SIG-M5 treated with dmso at 0.1 percent for 504 hours (cell line): ENCODE measurements around the gene ADM.

ENCODE experiments used
- DNase-seq: peaks from one replicate; lab custom pipeline; 2025; ENCODE audit not compliant: unreplicated experiment; lab: John Stamatoyannopoulos, UW

The ADM gene

DNA sequence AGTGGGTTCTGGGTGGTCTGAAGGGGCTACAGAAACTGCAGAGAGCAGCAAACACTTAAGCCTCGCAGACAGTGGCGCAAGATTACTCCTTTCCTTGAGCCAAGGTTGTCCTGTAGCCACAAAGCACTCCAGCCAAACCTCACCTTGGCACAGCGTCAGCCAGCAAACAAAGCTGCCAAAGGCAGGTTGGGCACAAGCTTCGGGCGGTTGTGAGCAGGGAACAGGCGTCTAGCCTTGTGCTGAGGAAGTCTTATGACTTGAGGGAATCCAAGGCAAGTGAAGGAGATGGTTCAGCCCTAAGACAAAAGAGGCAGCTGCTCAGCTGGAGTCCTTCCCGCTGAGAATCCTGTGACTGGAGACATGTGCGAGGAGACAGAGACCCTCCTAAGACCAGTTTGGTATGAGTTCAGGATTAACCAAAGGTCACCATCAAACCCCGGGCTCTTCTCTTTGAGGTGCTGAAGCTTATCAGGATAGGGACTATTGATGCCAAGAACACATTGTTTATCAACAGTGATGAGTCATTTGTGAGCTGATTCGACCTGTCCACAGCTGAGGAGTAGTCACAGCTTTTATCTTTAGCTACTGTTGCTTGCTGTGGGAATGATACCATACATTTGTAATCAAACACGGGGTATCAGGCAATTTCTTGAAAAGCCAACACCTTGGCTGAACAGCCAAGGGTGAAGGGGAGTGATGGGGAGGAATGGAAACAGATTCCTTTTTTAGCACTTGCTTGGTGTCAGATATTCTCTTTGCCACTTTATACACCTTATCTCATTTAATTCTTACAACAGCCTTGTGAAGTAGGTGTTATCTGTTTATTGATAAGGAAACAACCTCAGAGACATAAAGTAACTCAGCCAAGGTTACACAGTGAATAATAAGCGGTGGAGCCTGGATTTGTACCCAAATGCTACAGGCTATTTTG, 4.6 kb downstream of the ADM start:
- DNase-seq, result no peak

- no peak for DNase-seq
Observed at GRCh38 chr11:10310301-10310841, 5.5 kb downstream of the ADM start.

GRCh38 chr11:10311802-10312201, 6.9 kb downstream of the ADM start:
- no peak for DNase-seq

DNA sequence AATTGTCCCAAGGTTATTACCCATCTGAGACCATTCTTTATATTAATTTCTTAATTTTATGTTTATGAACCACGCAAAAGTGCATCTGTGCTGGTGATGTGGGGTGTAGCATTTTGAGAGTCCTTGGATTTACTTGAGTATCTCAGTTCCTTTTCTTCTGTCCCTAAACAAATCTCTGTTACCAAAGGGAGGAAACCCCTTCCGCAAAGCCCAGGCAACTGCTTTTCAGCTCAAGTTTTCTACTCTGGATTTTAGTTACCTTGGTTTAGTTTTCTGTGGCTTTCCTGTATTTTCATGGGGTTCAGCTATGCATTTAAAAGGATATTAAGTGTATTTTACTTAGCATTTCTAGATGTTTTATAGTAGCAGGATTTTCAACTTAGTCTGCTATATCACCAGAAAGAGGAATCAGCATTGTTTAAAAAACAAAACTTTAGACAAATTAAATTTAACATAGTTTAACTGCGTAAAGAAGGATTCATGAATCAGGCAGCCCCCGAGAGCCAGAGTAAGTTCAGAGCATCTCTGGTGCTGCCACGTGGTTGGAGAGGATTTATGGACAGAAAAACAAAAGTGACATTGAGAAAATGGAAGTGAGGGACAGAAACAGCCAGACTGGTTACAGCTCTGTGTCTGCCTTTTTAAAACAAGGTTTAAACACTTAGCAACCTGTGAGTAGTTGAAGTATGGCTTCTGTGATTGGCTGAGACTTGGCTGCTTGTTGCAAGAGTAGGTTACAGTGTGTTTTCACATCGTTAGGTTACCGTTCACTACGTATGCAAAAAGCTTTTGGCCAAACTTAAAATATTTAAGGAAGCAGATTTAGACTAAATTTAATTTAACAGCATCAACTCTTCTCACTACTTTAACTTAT, 9.6 kb downstream of the ADM start:
- peak; percentile 58 for DNase-seq

- no peak for DNase-seq
Observed at GRCh38 chr11:10315083-10315482, 10.2 kb downstream of the ADM start.

DNA sequence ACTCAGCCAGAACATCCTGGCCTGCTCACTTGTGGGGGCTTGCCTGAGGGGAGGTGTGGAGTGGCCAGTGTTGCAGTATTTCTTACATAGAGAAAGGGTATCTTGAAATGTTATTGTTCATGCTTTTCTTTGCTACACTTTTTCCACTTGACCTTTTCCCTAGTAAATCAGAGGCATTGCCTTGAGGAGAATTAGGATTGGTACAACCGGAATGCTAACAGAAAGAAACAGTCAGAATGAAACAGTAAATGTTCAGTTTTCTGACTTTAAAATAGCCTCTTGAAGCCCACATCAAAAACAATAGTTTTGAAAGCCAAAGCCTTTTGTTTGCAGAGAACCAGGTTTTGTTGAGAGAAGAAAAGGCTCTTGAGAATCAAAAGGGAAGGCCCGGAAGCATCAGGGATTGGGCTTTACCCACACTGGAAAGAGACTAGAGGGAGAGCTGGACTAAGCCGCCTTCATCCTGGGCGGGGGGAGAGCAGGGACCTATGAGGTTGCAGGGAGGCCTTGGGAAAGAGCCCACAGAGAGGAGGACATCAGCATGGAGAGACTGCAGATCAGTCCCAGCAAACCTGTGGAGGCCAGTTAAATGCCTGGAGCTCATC, 12.4 kb downstream of the ADM start:
- DNase-seq, result no peak

DNA sequence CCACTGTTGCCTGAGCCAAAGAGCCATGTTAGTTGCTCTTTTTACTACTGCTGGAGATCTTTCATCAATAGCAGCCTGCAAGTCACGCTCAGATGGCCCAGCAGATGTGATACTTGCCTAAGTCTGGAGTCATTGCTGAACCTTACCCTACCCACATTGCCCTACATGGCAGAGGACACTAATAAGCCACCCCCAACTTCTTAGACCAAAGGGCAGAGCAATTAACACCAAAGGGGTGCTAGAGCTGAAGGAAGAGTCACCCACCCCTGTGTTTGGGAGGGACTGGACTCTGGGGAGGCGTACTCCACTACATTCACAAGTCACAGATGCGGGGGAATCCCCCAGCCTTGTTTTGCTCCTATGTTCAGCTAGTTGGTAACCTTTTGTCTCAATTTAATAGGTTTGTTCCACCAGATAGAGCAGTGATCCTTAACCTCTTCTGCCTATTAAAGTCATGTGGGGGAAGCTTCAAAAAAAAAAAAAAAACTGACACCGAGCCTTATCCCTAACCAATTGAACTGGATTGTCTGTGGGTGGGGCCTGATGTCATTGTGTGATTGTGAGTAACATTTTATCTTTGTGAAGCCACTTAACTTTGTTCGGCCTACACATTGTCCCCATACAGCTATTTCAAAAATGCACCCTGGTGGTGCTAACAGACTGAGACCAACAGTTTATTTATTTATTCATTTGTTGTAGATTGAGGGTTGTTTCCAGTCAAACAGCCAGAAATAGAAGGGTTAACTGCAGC, 13.1 kb downstream of the ADM start:
- DNase-seq, result no peak

- no peak for DNase-seq
Observed at GRCh38 chr11:10318527-10318802, 13.6 kb downstream of the ADM start.

DNA sequence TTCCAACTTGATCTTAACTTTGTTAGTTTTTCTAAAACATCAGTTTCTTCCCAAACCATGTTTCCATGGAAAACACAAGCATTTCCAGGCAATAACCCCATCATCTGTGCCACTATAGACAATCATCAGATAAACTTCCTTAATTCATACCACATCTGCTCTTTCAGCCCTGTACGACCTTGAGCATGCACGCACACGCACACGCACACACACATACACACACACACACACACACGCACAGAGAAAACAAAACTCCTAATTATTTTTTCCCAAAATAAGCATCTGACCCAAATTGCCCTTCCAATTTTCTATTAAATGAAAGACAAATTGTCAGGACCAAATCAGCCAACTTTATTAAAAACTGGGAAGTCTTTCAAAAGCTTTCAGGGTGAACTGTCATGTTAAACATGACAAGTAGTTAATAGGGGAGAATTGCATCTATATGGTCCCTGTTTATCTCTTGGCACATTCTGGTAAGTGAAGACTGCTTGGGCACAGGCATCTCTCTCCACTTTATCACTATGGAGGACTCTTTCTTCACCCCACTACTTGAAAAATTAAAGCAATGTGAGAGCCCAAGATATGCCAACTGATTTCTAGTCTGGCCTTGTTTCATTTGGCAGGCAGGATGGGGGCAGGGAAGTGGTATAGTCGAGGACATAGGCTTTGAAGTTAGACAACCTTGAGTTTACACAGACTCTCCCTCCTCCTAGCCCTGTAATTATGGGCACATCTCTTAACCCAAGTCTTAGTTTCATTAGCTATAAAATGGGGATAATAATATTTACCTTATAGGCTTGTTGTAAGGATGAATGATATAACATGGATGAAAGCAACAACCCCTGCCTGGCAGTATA, 15.1 kb downstream of the ADM start:
- no peak for DNase-seq

DNA sequence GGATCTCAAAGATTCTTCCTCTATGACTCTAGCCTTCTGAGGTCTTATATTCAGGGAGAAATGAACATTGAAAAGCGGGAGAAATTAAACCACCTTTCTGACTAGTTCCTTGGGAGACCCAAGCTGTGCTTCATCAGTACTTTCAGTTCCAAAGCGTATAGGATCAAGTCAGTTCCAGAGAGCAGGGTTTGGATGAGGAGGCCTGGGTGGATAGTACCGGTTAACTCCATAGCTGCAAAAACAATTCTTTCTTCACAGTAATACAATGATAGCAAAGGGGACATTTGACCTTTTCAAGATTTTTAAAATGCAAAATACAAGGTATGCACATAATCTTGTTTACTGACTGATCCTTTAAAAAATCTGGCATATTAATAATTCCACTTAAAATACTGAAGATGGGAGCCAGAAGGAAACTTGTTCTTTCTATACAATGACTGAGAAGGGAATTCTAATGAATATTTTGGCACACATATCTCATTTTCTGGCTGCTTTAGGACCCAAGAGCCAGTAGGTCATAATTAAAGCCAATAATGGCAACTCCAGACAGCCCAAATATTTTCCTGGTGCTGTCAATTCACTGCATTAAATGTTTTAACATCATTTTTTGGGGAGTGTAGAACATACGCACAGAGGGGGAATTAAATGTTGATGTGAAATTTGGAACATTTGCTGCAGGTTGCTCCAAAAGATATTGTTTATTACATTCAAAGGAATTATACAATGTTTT, 16.0 kb downstream of the ADM start:
- no peak for DNase-seq

GRCh38 chr11:10322401-10322800, 17.5 kb downstream of the ADM start:
- no peak for DNase-seq

- peak; percentile 54 for DNase-seq
Observed at GRCh38 chr11:10322830-10323792, 18.2 kb downstream of the ADM start.

DNA sequence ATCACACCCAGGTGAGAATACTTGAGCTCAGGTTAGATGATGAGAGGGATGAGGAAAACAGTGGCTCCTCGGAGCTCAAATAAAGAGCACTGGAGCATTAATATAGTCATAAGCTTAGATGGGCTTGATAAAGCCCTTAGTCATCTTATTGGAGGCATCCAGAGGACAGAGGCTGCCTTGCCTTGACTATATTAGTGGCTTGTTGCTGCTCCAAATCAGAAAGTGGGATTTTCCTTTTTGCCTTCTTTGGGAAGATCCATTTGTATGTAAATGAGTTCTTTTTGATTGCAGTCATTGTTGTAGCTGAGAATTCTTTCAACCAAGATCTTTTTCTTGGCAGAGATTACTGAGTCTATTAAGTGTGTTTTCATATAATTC, 18.9 kb downstream of the ADM start:
- no peak for DNase-seq

DNA sequence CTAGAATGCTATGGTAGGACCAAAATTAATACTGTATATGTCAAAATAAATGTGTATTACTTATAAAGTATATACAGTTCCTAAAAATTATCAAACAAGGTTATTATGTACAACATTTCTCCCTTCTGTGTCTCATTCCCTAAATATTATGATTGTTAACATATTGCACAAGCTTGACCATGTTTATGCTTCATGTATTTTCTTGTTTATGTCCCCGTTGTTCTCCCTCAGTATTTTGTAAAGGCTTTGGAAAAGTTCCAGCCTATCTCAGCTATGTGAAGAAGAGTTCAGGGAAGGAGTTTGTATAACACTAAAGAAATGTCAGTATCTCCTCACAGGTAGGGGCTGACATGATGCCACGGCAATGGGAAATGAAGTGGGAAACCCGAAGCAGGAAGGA, 19.6 kb downstream of the ADM start:
- no peak for DNase-seq

DNA sequence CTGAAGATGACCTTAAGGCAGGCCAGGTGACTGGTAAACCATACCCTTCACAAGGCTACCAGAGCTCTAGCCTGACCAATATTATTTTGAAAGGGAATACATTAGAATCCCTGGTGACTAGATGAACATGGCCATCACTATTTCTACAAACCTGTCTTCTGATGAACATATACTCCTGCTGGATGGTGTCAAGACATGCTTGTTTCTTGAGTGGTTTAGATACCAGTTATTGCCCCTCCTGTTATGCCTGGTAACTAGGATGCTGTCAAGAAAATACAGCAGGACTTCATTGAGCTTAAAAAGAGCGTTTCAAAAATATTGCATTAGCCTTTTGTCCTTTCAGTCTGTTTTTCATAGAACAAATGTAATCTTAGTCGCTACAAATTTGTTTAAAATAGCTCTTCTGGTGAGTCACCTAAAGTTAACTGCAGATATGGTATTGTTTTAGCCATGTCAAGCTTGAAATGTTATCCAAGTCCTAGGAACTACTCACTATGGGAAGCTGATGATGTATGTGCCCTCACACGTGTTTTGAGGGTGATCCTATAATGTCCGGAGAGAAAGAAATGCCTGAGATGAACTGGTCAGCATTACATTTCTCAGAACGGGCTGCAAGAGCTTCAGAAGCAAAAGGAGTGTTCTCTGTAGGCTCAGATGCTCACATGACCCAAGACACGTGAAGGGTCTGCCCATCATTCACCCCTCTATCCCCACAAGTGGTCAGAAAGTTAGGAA, 20.6 kb downstream of the ADM start:
- no peak for DNase-seq

- no peak for DNase-seq
Observed at GRCh38 chr11:10326012-10326964, 21.4 kb downstream of the ADM start.
